GM12878 (cell line): ENCODE results near the gene AKR1B1. TPM values are rescaled to one million over a fixed set of nuclear protein-coding genes. Genes with fewer than 3 reads are reported as not detected.

Source experiments
- ATAC-seq: fragments of 200-7000 bp; cut with Tn5 transposase; 3 replicates; pipeline ENCODE4 v1.9.1; 2020; ENCODE audit warnings: mild to moderate bottlenecking, moderate library complexity
- BruUV-seq: library from RNA; stranded (reverse); fragments of 400-500 nt; replicated peaks from 2 replicates; lab custom pipeline; 2021; lab: Mats Ljungman, UMichigan
- CTCF ChIA-PET: fragments of 300-600 bp; sonication (Branson Sonifier 250); formaldehyde crosslinking; extraction: SDS; loops from one replicate; lab custom pipeline; 2021; ENCODE audit warnings: inconsistent platforms; lab: Yijun Ruan, JAX
- POLR2A ChIA-PET: fragments of 350-600 bp; formaldehyde crosslinking; extraction: SDS; loops from one replicate; lab custom pipeline; 2021; ENCODE audit warnings: inconsistent platforms; lab: Charles Lee
- RAD21 ChIA-PET: fragments of 300-600 bp; sonication (Branson Sonifier 250); formaldehyde crosslinking; loops from one replicate; lab custom pipeline; 2023; ENCODE audit warnings: antibody characterized with exemption; ENCODE audit not compliant: unreplicated experiment; lab: Charles Lee
- SMC1A ChIA-PET: fragments of 300-600 bp; sonication (Branson Sonifier 250); formaldehyde crosslinking; loops from one replicate; lab custom pipeline; 2023; ENCODE audit not compliant: unreplicated experiment, uncharacterized antibody; lab: Charles Lee
- DNase-seq: peaks from one replicate; pipeline ENCODE4 v3.0.0-alpha.2; 2011; ENCODE audit warnings: low read depth, low spot score
- FAIRE-seq: peaks from 3 replicates; lab custom pipeline; 2011; peaks lifted over from hg19 to GRCh38; lab: Jason Lieb, UNC
- H2AFZ ChIP-seq: 2 replicates; pipeline ENCODE4 v1.6.0; 2011; ENCODE audit warnings: low read depth, low read length, control low read depth; ENCODE audit not compliant: control insufficient read depth
- H3K27ac ChIP-seq: 2 replicates; pipeline ENCODE4 v1.5.1; 2011; ENCODE audit warnings: control low read depth; ENCODE audit not compliant: control insufficient read depth, insufficient read depth
- H3K27me3 ChIP-seq, 2 experiments: replicated peaks in 1 of 2; 2 replicates each; pipeline versions ENCODE4 v1.6.0 to v1.6.1; 2011; ENCODE audit warnings: low read length in 1 of 2; ENCODE audit not compliant: control insufficient read depth in 2 of 2, insufficient read depth in 2 of 2
- H3K36me3 ChIP-seq, 2 experiments: 2 replicates each; pipeline ENCODE4 v1.5.1; 2011; ENCODE audit warnings: low read length in 1 of 2; ENCODE audit not compliant: control insufficient read depth in 2 of 2, insufficient read depth in 2 of 2
- H3K4me1 ChIP-seq: 2 replicates; pipeline ENCODE4 v1.6.1; 2011; ENCODE audit warnings: mild to moderate bottlenecking, low read length, moderate library complexity, mixed read lengths; ENCODE audit not compliant: control insufficient read depth, insufficient read depth
- H3K4me2 ChIP-seq: 2 replicates; pipeline ENCODE4 v1.6.0; 2011; ENCODE audit warnings: control low read depth; ENCODE audit not compliant: control insufficient read depth, insufficient read depth
- H3K4me3 ChIP-seq: fragments of 200-600 bp; sonication (generic); 2 replicates; pipeline ENCODE4 v1.5.1; 2016
- H3K79me2 ChIP-seq: 2 replicates; pipeline ENCODE4 v1.6.0; 2011; ENCODE audit warnings: low read length; ENCODE audit not compliant: control insufficient read depth, insufficient read depth
- H3K9ac ChIP-seq: 2 replicates; pipeline ENCODE4 v1.8.0; 2011; ENCODE audit warnings: low read length, control low read depth, mixed read lengths; ENCODE audit not compliant: control insufficient read depth, insufficient read depth
- H3K9me3 ChIP-seq: replicated peaks from 3 replicates; pipeline ENCODE4 v1.5.1; 2011; ENCODE audit warnings: mild to moderate bottlenecking, low read length; ENCODE audit not compliant: control insufficient read depth, insufficient read depth
- H4K20me1 ChIP-seq: 2 replicates; pipeline ENCODE4 v1.6.0; 2011; ENCODE audit not compliant: control insufficient read depth, insufficient read depth
- POLR2AphosphoS5 ChIP-seq: IDR thresholded peaks from 2 replicates; pipeline ENCODE4 v1.6.1; 2011; ENCODE audit warnings: mild to moderate bottlenecking, low read length, inconsistent platforms
- POU2F2 ChIP-seq: IDR thresholded peaks from 3 replicates; pipeline ENCODE4 v1.6.1; 2011; ENCODE audit warnings: low read depth, mild to moderate bottlenecking, low read length, borderline replicate concordance
- ZNF622 ChIP-seq: fragments of 450-650 bp; IDR thresholded peaks from 2 replicates; pipeline ENCODE4 v1.6.1; 2017; ENCODE audit warnings: mild to moderate bottlenecking, inconsistent platforms
- WGBS: methylation state at CpG from one replicate; pipeline ENCODE4 v1.1.6; 2016; ENCODE audit warnings: low lambda C conversion rate; ENCODE audit not compliant: insufficient replicate concordance, insufficient coverage; ENCODE audit errors: missing lambda C conversion rate; 5-methylcytosine and 5-hydroxymethylcytosine counted together
- in situ Hi-C: fragments of 300-500 bp; cut with MboI; formaldehyde crosslinking; loops from 9 replicates; pipeline ENCODE4 v1.14.3; 2018; ENCODE audit warnings: mixed read lengths
- intact Hi-C: fragments of 100-400 bp; cut with micrococcal nuclease; formaldehyde crosslinking; loops from one replicate; pipeline ENCODE4 v1.14.2; 2022; ENCODE audit not compliant: unreplicated experiment
- polyA plus RNA-seq, 11 experiments: library from polyadenylated mRNA; depleted of rRNA in 4 of 11; unstranded in 6 of 11; stranded (reverse) in 5 of 11; fragments of >200 nt; fragmentation: Nextera tagmentation in 4 of 11; fragmentation: Illumina TruSeq in 1 of 11; extraction: Ambion mirVana in 4 of 11; extraction: Trizol in 1 of 11; gene quantifications; 1 replicate in 1 of 11; 2 replicates in 10 of 11; pipeline versions ENCODE4 v1.2.1 to v1.2.3, GENCODE V29; 2011 to 2016; ENCODE audit warnings: inconsistent platforms in 2 of 11, missing spikeins in 2 of 11, low read depth in 1 of 11
- total RNA-seq, 4 experiments: library from RNA; depleted of rRNA in 3 of 4; stranded (reverse); fragments of >200 nt in 3 of 4; fragmentation: Illumina TruSeq in 1 of 4; extraction: Trizol in 1 of 4; gene quantifications; 2 replicates each; pipeline versions ENCODE4 v1.2.1 to v1.2.3, GENCODE V29; 2013 to 2021

Gene AKR1B1
- total and polyA plus RNA-seq, 10 of the 15 experiments (the other 5 are each of a cell fraction or from before 2014, with no cell fraction given): 40.4 to 252 (median 156) TPM

GRCh38 chr7:134472572-134473244 lies 13.8 kb upstream of the AKR1B1 start:
- ATAC-seq (no peak), DNase-seq (no peak), FAIRE-seq (no peak)
- intact Hi-C loops: no loop called here
- RAD21 ChIA-PET: no interaction called here
- Histone ChIP-seq H3K4me1 (no peaks in the 10 kb centered on the region), H4K20me1 (no peaks in the 10 kb centered on the region), H3K4me3 (no peak overlapping the region), H2AFZ (no peak overlapping the region), H3K9ac (no peak overlapping the region), H3K36me3 (no peaks in the 10 kb centered on the region), H3K9me3 (no peaks in the 10 kb centered on the region), H3K79me2 (no peaks in the 10 kb centered on the region), H3K27ac (no peak overlapping the region), H3K27me3 (no peaks in the 10 kb centered on the region), H3K4me2 (no peak overlapping the region)
- CTCF ChIA-PET: no interaction called here
- no peak for TF ChIP-seq ZNF622
- SMC1A ChIA-PET: no interaction called here
- POLR2A ChIA-PET: no interaction called here
- no TSS peak for BruUV-seq
- WGBS: 39% methylated on average over 2 of the region's 2 CpGs
- in situ Hi-C loops: no loop called here

- TF ChIP-seq POU2F2: no peak
- no peak for TF ChIP-seq POLR2AphosphoS5
- intact Hi-C loops: no loop called here
- no TSS peak for BruUV-seq
- Histone ChIP-seq H3K79me2 (no peaks in the 10 kb centered on the region), H3K9ac (no peak overlapping the region), H3K4me1 (no peaks in the 10 kb centered on the region), H3K27ac (no peak overlapping the region), H2AFZ (no peak overlapping the region), H3K4me3 (no peak overlapping the region), H3K9me3 (no peaks in the 10 kb centered on the region), H3K36me3 (no peaks in the 10 kb centered on the region), H3K4me2 (no peak overlapping the region), H4K20me1 (no peaks in the 10 kb centered on the region), H3K27me3 (no peaks in the 10 kb centered on the region)
- 83% methylated on average over 4 of the region's 4 CpGs for WGBS
- ChIA-PET SMC1A (no interaction called here), CTCF (interaction anchor here (1.1 kb wide), 1 partner anchor 11 kb away, joined by 3 read pairs; no protein-coding TSS in a partner anchor), POLR2A (no interaction called here), RAD21 (no interaction called here)
- in situ Hi-C loops: no loop called here
- DNase-seq: no peak
- ATAC-seq: no peak
- FAIRE-seq: no peak
These were observed 12.0 kb upstream of the AKR1B1 start for GRCh38 chr7:134470864-134471263.
